Head of caudate nucleus (tissue), 42 donors: ENCODE results near the gene PKHD1.

Experiments
- DNase-seq, 42 donors: peaks; one replicate each; pipeline versions ENCODE4 v3.0.0 to v3.0.0-alpha.2; 2020 to 2021; ENCODE audit warnings: mixed read lengths in 7 of 42
- intact Hi-C: fragments of 100-400 bp; cut with DNase I; formaldehyde crosslinking; loops from one replicate; pipeline ENCODE4 v1.15.0; 2022

PKHD1 gene

GRCh38 chr6:51839726-51840374 lies 247.6 kb downstream of the PKHD1 start:
- DNase-seq, result no peak
- intact Hi-C loops, result no loop called here

- intact Hi-C loops, result no loop called here
- DNase-seq, result no peak
These were observed 256.7 kb downstream of the PKHD1 start for GRCh38 chr6:51830666-51831065.

GRCh38 chr6:51827580-51827979 lies 259.8 kb downstream of the PKHD1 start:
- intact Hi-C loops, result no loop called here
- no peak for DNase-seq

- no peak for DNase-seq
- intact Hi-C loops, result no loop called here
These were observed 262.5 kb downstream of the PKHD1 start for GRCh38 chr6:51824940-51825339.

GRCh38 chr6:51820555-51820954 lies 266.9 kb downstream of the PKHD1 start:
- DNase-seq, result no peak
- intact Hi-C loops, result no loop called here

GRCh38 chr6:51818520-51819022 lies 268.8 kb downstream of the PKHD1 start:
- DNase-seq, result no peak
- intact Hi-C loops, result no loop called here

- intact Hi-C loops, result no loop called here
- DNase-seq, result no peak
These were observed 269.6 kb downstream of the PKHD1 start for GRCh38 chr6:51817832-51818231.

- no peak for DNase-seq
- intact Hi-C loops, result no loop called here
These were observed 273.0 kb downstream of the PKHD1 start for GRCh38 chr6:51814418-51814817.

GRCh38 chr6:51813904-51814303 lies 273.5 kb downstream of the PKHD1 start:
- intact Hi-C loops, result no loop called here
- DNase-seq, result no peak

GRCh38 chr6:51812231-51812630 lies 275.2 kb downstream of the PKHD1 start:
- intact Hi-C loops, result no loop called here
- no peak for DNase-seq

- DNase-seq, result no peak
- intact Hi-C loops, result no loop called here
These were observed 281.9 kb downstream of the PKHD1 start for GRCh38 chr6:51805517-51805916.

- intact Hi-C loops, result no loop called here
- no peak for DNase-seq
These were observed 286.8 kb downstream of the PKHD1 start for GRCh38 chr6:51800603-51801002.

- intact Hi-C loops, result no loop called here
- DNase-seq, result no peak
These were observed 294.0 kb downstream of the PKHD1 start for GRCh38 chr6:51793393-51793792.

- DNase-seq, result no peak
- intact Hi-C loops, result no loop called here
These were observed 295.0 kb downstream of the PKHD1 start for GRCh38 chr6:51792273-51793030.

- intact Hi-C loops, result no loop called here
- DNase-seq, result no peak
These were observed 296.5 kb downstream of the PKHD1 start for GRCh38 chr6:51790946-51791345.

- no peak for DNase-seq
These were observed 299.3 kb downstream of the PKHD1 start for GRCh38 chr6:51788121-51788520.

GRCh38 chr6:51778666-51779065 lies 308.7 kb downstream of the PKHD1 start:
- DNase-seq, result no peak
- intact Hi-C loops, result no loop called here

More at GRCh38 chr6:51788121-51788520, 299.3 kb downstream of the PKHD1 start:
- intact Hi-C loops, result no loop called here

GRCh38 chr6:51777618-51778017 lies 309.8 kb downstream of the PKHD1 start:
- no peak for DNase-seq
- intact Hi-C loops, result no loop called here

GRCh38 chr6:51775942-51776860 lies 311.2 kb downstream of the PKHD1 start:
- no peak for DNase-seq
- intact Hi-C loops, result no loop called here

- intact Hi-C loops, result no loop called here
- DNase-seq, result no peak
These were observed 319.3 kb downstream of the PKHD1 start for GRCh38 chr6:51768087-51768486.
